HEK293 (cell line): ENCODE data around the gene BEGAIN.

Source experiments
- CTCF ChIA-PET: fragments of 350-600 bp; formaldehyde crosslinking; extraction: SDS; loops from one replicate; lab custom pipeline; 2021; ENCODE audit warnings: antibody characterized with exemption; lab: Yijun Ruan, JAX
- POLR2A ChIA-PET: fragments of 300-600 bp; formaldehyde crosslinking; extraction: SDS; loops from one replicate; lab custom pipeline; 2020; ENCODE audit warnings: antibody characterized with exemption, inconsistent platforms; lab: Yijun Ruan, JAX
- H3K27ac ChIP-seq: fragments of 200-500 bp; sonication (Bioruptor generic); 2 replicates; pipeline ENCODE4 v1.5.1; 2014; ENCODE audit warnings: low read depth, low read length, control low read depth, inconsistent platforms; ENCODE audit errors: extremely low read depth
- H3K36me3 ChIP-seq, 2 experiments: fragments of 200-500 bp in 1 of 2; sonication (Bioruptor generic) in 1 of 2; 1 replicate in 1 of 2; 2 replicates in 1 of 2; pipeline ENCODE4 v1.5.1; 2014 to 2017; ENCODE audit warnings: inconsistent platforms in 2 of 2, low read length in 2 of 2; ENCODE audit not compliant: control insufficient read depth in 2 of 2, insufficient read depth in 1 of 2
- H3K4me1 ChIP-seq: fragments of 200-500 bp; sonication (Bioruptor generic); 2 replicates; pipeline ENCODE4 v1.5.1; 2014; ENCODE audit warnings: mild to moderate bottlenecking, low read length, inconsistent platforms; ENCODE audit not compliant: control insufficient read depth, insufficient read depth
- H3K4me3 ChIP-seq: 2 replicates; pipeline ENCODE4 v1.5.1; 2011; ENCODE audit warnings: low read depth, mild to moderate bottlenecking, control low read depth, low read length, moderate library complexity
- H3K9me3 ChIP-seq: fragments of 200-500 bp; sonication (Bioruptor generic); 2 replicates; pipeline ENCODE4 v1.5.1; 2014; ENCODE audit warnings: low read depth, low read length, inconsistent platforms; ENCODE audit not compliant: control insufficient read depth, insufficient read depth
- EGR2 ChIP-seq: fragments of 450-650 bp; formaldehyde crosslinking; IDR thresholded peaks from 2 replicates; pipeline ENCODE4 v1.5.1; 2016; ENCODE audit warnings: low read depth, missing biosample characterization, missing genetic modification characterization
- GLI4 ChIP-seq: fragments of 450-650 bp; formaldehyde crosslinking; IDR thresholded peaks from 2 replicates; pipeline ENCODE4 v1.5.1; 2016; ENCODE audit warnings: missing biosample characterization, missing genetic modification characterization
- INSM2 ChIP-seq: fragments of 450-650 bp; formaldehyde crosslinking; IDR thresholded peaks from 2 replicates; pipeline ENCODE4 v1.5.1; 2016; ENCODE audit warnings: missing biosample characterization, missing genetic modification characterization
- OSR2 ChIP-seq: fragments of 450-650 bp; formaldehyde crosslinking; IDR thresholded peaks from 2 replicates; pipeline ENCODE4 v1.5.1; 2016; ENCODE audit warnings: missing biosample characterization, missing genetic modification characterization
- OVOL3 ChIP-seq: fragments of 450-650 bp; formaldehyde crosslinking; IDR thresholded peaks from 2 replicates; pipeline ENCODE4 v1.5.1; 2016; ENCODE audit warnings: missing biosample characterization, missing genetic modification characterization
- PATZ1 ChIP-seq: fragments of 450-650 bp; formaldehyde crosslinking; IDR thresholded peaks from 2 replicates; pipeline ENCODE4 v1.5.1; 2016; ENCODE audit warnings: missing biosample characterization, missing genetic modification characterization
- PRDM10 ChIP-seq: fragments of 450-650 bp; formaldehyde crosslinking; IDR thresholded peaks from 2 replicates; pipeline ENCODE4 v1.5.1; 2016; ENCODE audit warnings: missing biosample characterization, missing genetic modification characterization
- ZBTB8A ChIP-seq: fragments of 450-650 bp; formaldehyde crosslinking; IDR thresholded peaks from 2 replicates; pipeline ENCODE4 v1.5.1; 2016; ENCODE audit warnings: missing biosample characterization, missing genetic modification characterization
- ZEB2 ChIP-seq: fragments of 450-650 bp; formaldehyde crosslinking; IDR thresholded peaks from 2 replicates; pipeline ENCODE4 v1.5.1; 2016; ENCODE audit warnings: missing biosample characterization, missing genetic modification characterization
- ZFHX2 ChIP-seq: fragments of 450-650 bp; formaldehyde crosslinking; conservative IDR thresholded peaks from 2 replicates; pipeline ENCODE4 v1.5.1; 2016; ENCODE audit warnings: missing biosample characterization, missing genetic modification characterization
- ZNF121 ChIP-seq: fragments of 450-650 bp; formaldehyde crosslinking; IDR thresholded peaks from 2 replicates; pipeline ENCODE4 v1.5.1; 2016; ENCODE audit warnings: missing biosample characterization, missing genetic modification characterization
- ZNF157 ChIP-seq: fragments of 450-650 bp; formaldehyde crosslinking; IDR thresholded peaks from 2 replicates; pipeline ENCODE4 v1.5.1; 2016; ENCODE audit warnings: missing biosample characterization, missing genetic modification characterization
- ZNF184 ChIP-seq: fragments of 450-650 bp; IDR thresholded peaks from 2 replicates; pipeline ENCODE4 v1.5.1; 2018; ENCODE audit warnings: missing biosample characterization, mild to moderate bottlenecking, missing genetic modification characterization
- ZNF24 ChIP-seq: fragments of 450-650 bp; formaldehyde crosslinking; IDR thresholded peaks from 2 replicates; pipeline ENCODE4 v1.5.1; 2016; ENCODE audit warnings: missing biosample characterization, missing genetic modification characterization
- ZNF350 ChIP-seq: fragments of 450-650 bp; formaldehyde crosslinking; IDR thresholded peaks from 2 replicates; pipeline ENCODE4 v1.5.0; 2017; ENCODE audit warnings: missing biosample characterization, mild to moderate bottlenecking, missing genetic modification characterization
- ZNF362 ChIP-seq: fragments of 450-650 bp; formaldehyde crosslinking; IDR thresholded peaks from 2 replicates; pipeline ENCODE4 v1.5.1; 2016; ENCODE audit warnings: missing biosample characterization, missing genetic modification characterization
- ZNF404 ChIP-seq: fragments of 450-650 bp; formaldehyde crosslinking; IDR thresholded peaks from 2 replicates; pipeline ENCODE4 v1.5.1; 2017; ENCODE audit warnings: missing biosample characterization, missing genetic modification characterization
- ZNF473 ChIP-seq: fragments of 450-650 bp; formaldehyde crosslinking; IDR thresholded peaks from 2 replicates; pipeline ENCODE4 v1.5.1; 2017; ENCODE audit warnings: missing biosample characterization, missing genetic modification characterization
- ZNF521 ChIP-seq: fragments of 450-650 bp; formaldehyde crosslinking; IDR thresholded peaks from 2 replicates; pipeline ENCODE4 v1.5.1; 2017; ENCODE audit warnings: missing biosample characterization, mild to moderate bottlenecking, missing genetic modification characterization
- ZNF544 ChIP-seq: fragments of 450-650 bp; formaldehyde crosslinking; IDR thresholded peaks from 2 replicates; pipeline ENCODE4 v1.5.0; 2017; ENCODE audit warnings: missing biosample characterization, missing genetic modification characterization
- ZNF548 ChIP-seq: fragments of 450-650 bp; formaldehyde crosslinking; IDR thresholded peaks from 2 replicates; pipeline ENCODE4 v1.5.1; 2016; ENCODE audit warnings: missing biosample characterization, missing genetic modification characterization
- ZNF677 ChIP-seq: fragments of 450-650 bp; IDR thresholded peaks from 2 replicates; pipeline ENCODE4 v1.5.0; 2018; ENCODE audit warnings: missing biosample characterization, mild to moderate bottlenecking, missing genetic modification characterization, moderate library complexity

The BEGAIN gene

GRCh38 chr14:100587086-100587762 is at the start of gene BEGAIN:
BEGAIN (minus strand) TSS chr14:100587417; CDS start chr14:100587290, 127 bp downstream.
- POLR2A ChIA-PET, result no interaction called here
- Histone ChIP-seq H3K27ac (peak within 1 kb of the TSS; percentile 57; the same call in 1 of the 2 replicates), H3K9me3 (no peaks in the 10 kb centered on the region)

More at GRCh38 chr14:100587086-100587762, at the start of gene BEGAIN:
- TF ChIP-seq EGR2 (tag by site-specific recombination) (0 out of 2 replicates have a peak, but pooled peaks have one; percentile 8), ZNF473 (tag by site-specific recombination) (no peak), ZEB2 (tag by site-specific recombination) (no peak), PRDM10 (tag by site-specific recombination) (no peak), ZNF404 (tag by site-specific recombination) (no peak), ZNF184 (no peak), ZNF544 (tag by site-specific recombination) (no peak), OSR2 (no peak), ZNF548 (tag by site-specific recombination) (no peak), ZNF362 (tag by site-specific recombination) (no peak), ZNF677 (no peak), ZNF121 (tag by site-specific recombination) (no peak), ZNF350 (tag by site-specific recombination) (no peak), OVOL3 (tag by site-specific recombination) (no peak), ZBTB8A (tag by site-specific recombination) (peak; percentile 42), PATZ1 (tag by site-specific recombination) (peak; percentile 63), ZFHX2 (tag by site-specific recombination) (peak; percentile 58), GLI4 (no peak), INSM2 (no peak), ZNF521 (no peak), ZNF157 (tag by site-specific recombination) (no peak), ZNF24 (peak; percentile 87)
- CTCF ChIA-PET, result interaction anchor here (0.7 kb wide), 1 partner anchor 1198 kb away, joined by 3 read pairs; no protein-coding TSS in a partner anchor
- Histone ChIP-seq H3K4me3 (peak within 1 kb of the TSS; percentile 52), H3K4me1 (no peaks in the 10 kb centered on the region), H3K36me3 (no peaks in the 10 kb centered on the region)
